SJSA1 (cell line): ENCODE data around the gene DCP2. TPM values are rescaled to one million over a fixed set of nuclear protein-coding genes. Genes with fewer than 3 reads are reported as not detected.

Experiments used
- DNase-seq, 2 experiments: peaks; one replicate each; pipeline ENCODE4 v3.0.0-alpha.2; 2015 to 2020; ENCODE audit warnings: low spot score in 2 of 2, low read depth in 1 of 2
- H3K27ac ChIP-seq: fragments of 250-450 bp; sonication (Bioruptor Pico); 2 replicates; pipeline ENCODE4 v1.5.1; 2020; ENCODE audit warnings: mild to moderate bottlenecking, moderate library complexity
- H3K27me3 ChIP-seq: fragments of 250-450 bp; sonication (Bioruptor Pico); replicated peaks from 2 replicates; pipeline ENCODE4 v1.5.1; 2020; ENCODE audit warnings: mild to moderate bottlenecking, moderate library complexity
- H3K36me3 ChIP-seq: fragments of 250-450 bp; sonication (Bioruptor Pico); 2 replicates; pipeline ENCODE4 v1.5.1; 2020; ENCODE audit warnings: mild to moderate bottlenecking
- H3K4me1 ChIP-seq: fragments of 250-450 bp; sonication (Bioruptor Pico); replicated peaks from 2 replicates; pipeline ENCODE4 v1.6.1; 2021; ENCODE audit warnings: mild to moderate bottlenecking
- H3K4me3 ChIP-seq: fragments of 250-450 bp; sonication (Bioruptor Pico); 2 replicates; pipeline ENCODE4 v1.5.1; 2020; ENCODE audit warnings: mild to moderate bottlenecking
- H3K9me3 ChIP-seq: fragments of 250-450 bp; sonication (Bioruptor Pico); replicated peaks from 2 replicates; pipeline ENCODE4 v1.5.1; 2020; ENCODE audit warnings: mild to moderate bottlenecking
- total RNA-seq: library from RNA; depleted of rRNA; stranded (reverse); fragments of >200 nt; shearing (Covaris generic); gene quantifications from 2 replicates; pipeline ENCODE4 v1.2.3, GENCODE V29; 2014; rRNA removed

The DCP2 gene
- 40.2 and 56.8 TPM in 2 replicates for total RNA-seq

DNA sequence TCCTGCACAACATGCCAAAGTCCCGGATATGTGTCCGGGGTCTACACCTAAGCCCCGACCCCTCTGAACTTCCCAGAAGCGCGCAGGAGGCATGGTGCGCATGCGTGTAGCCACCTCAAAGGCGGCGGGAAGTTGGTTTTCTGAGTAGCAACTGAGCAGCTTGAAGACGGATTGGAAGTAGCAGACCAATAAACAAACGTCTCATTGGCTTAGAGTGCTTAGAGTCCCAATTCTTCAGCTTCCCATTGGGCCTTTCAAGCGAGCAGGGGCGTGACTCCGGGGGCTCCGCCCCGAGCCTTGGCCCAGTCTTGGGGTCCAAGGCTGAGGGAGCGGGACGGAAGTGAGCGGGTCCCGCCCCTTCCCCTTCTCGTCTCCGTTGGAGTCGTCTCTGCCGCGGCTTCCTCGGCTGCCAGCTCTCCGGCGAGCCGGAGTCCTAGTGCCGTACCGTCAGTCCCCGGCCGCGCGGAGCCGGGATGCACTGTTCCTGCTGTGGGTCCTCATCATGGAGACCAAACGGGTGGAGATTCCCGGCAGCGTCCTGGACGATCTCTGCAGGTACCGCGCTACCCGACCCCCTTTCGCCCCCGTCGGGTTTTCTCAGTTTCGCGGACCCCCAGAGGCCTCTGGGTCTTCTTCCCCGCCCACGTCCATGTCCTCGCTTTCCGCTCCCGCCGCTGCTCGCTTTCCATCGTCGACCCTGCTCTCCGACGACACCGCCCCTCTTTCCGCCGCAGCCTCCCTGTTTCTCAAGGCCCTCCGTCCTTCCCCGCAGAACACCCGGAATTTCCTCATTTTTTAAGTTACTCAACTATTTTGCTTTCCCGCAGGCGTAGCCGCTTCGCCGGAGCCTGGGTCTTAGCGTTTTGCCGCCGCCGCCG lies at the start of gene DCP2:
TSS of gene DCP2 (plus strand) at position 367 of the 878 bp plus-strand sequence. CDS start at position 503, 136 bp downstream.
- DNase-seq: peak; percentile 98 to 99
- H3K9me3 ChIP-seq: no peaks in the 10 kb centered on the region
- peaks cover 13% of the 10 kb centered on the region; the same call in 1 of the 2 replicates for H3K36me3 ChIP-seq
- H3K27me3 ChIP-seq: no peaks in the 10 kb centered on the region
- peak within 1 kb of the TSS; percentile 58 for H3K27ac ChIP-seq
- H3K4me1 ChIP-seq: peaks cover 14% of the 10 kb centered on the region
- peak within 1 kb of the TSS; percentile 68 for H3K4me3 ChIP-seq

- Histone ChIP-seq H3K36me3 (no peaks in the 10 kb centered on the region), H3K9me3 (no peaks in the 10 kb centered on the region), H3K27me3 (no peaks in the 10 kb centered on the region), H3K27ac (no peak overlapping the region), H3K4me3 (no peak overlapping the region), H3K4me1 (peaks cover 19% of the 10 kb centered on the region)
- no peak for DNase-seq
Measured at GRCh38 chr5:112929336-112930081, 47.1 kb upstream of the DCP2 start.

DNA sequence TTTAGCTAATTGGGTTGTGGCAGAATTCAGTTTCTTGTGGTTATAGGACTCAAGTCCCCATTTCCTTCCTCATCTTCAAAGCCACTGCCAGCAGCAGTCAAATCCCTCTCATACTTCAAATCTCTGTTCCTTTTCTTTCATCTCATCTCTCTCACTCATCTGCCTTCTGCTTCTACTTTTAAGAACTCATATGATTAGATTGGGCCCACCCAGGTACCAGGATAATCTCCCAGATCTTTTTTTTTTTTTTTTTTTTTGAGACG lies 46.6 kb upstream of the DCP2 start:
- no peak for DNase-seq
- Histone ChIP-seq H3K27me3 (no peaks in the 10 kb centered on the region), H3K27ac (no peak overlapping the region), H3K4me1 (peaks cover 23% of the 10 kb centered on the region), H3K9me3 (no peaks in the 10 kb centered on the region), H3K4me3 (no peak overlapping the region), H3K36me3 (no peaks in the 10 kb centered on the region)

GRCh38 chr5:112931473-112931872 lies 45.1 kb upstream of the DCP2 start:
- Histone ChIP-seq H3K36me3 (no peaks in the 10 kb centered on the region), H3K9me3 (no peaks in the 10 kb centered on the region), H3K4me3 (no peak overlapping the region), H3K4me1 (peaks cover 31% of the 10 kb centered on the region), H3K27me3 (no peaks in the 10 kb centered on the region), H3K27ac (no peak overlapping the region)
- DNase-seq: no peak

GRCh38 chr5:112933105-112933504 lies 43.5 kb upstream of the DCP2 start:
- peaks cover 31% of the 10 kb centered on the region for H3K4me1 ChIP-seq
- DNase-seq: no peak
- no peaks in the 10 kb centered on the region for H3K27me3 ChIP-seq
- no peak overlapping the region for H3K4me3 ChIP-seq
- H3K27ac ChIP-seq: no peak overlapping the region
- H3K9me3 ChIP-seq: no peaks in the 10 kb centered on the region
- no peaks in the 10 kb centered on the region for H3K36me3 ChIP-seq

GRCh38 chr5:112933651-112934365 lies 42.8 kb upstream of the DCP2 start:
- Histone ChIP-seq H3K4me3 (no peak overlapping the region), H3K4me1 (peaks cover 38% of the 10 kb centered on the region), H3K27me3 (no peaks in the 10 kb centered on the region), H3K36me3 (no peaks in the 10 kb centered on the region), H3K27ac (peak overlapping the region; percentile 0), H3K9me3 (no peaks in the 10 kb centered on the region)
- DNase-seq: peak in 1 of 2 experiments; percentile 85

GRCh38 chr5:112934366-112934663 lies 42.3 kb upstream of the DCP2 start:
- Histone ChIP-seq H3K36me3 (no peaks in the 10 kb centered on the region), H3K4me3 (no peak overlapping the region), H3K4me1 (peaks cover 40% of the 10 kb centered on the region), H3K9me3 (no peaks in the 10 kb centered on the region), H3K27ac (peak overlapping the region; percentile 0), H3K27me3 (no peaks in the 10 kb centered on the region)
- DNase-seq: no peak

- no peak for DNase-seq
- H3K27me3 ChIP-seq: no peaks in the 10 kb centered on the region
- H3K36me3 ChIP-seq: no peaks in the 10 kb centered on the region
- H3K27ac ChIP-seq: no peak overlapping the region
- no peaks in the 10 kb centered on the region; the same call in 1 of the 2 replicates for H3K9me3 ChIP-seq
- peaks cover 38% of the 10 kb centered on the region for H3K4me1 ChIP-seq
- no peak overlapping the region for H3K4me3 ChIP-seq
Measured at GRCh38 chr5:112935675-112936074, 40.9 kb upstream of the DCP2 start.

DNA sequence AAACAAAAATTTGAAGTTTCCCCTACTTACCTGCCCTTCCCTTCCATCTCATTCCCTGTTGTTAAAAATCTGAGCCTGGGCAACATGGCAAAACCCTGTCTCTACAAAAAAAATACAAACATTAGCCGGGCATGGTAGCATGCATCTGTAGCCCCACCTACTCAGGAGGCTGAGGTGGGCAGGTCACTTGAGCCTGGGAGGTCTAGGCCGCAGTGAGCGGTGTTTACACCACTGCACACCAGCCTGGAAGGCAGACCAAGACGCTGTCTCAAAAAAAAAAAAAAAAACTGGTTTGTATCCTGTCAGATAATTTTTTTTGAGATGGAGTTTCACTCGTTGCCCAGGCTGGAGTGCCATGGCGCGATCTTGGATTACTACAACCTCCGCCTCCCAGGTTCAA lies 38.3 kb upstream of the DCP2 start:
- no peak overlapping the region for H3K27ac ChIP-seq
- peaks cover 35% of the 10 kb centered on the region for H3K4me1 ChIP-seq
- no peaks in the 10 kb centered on the region for H3K27me3 ChIP-seq
- H3K9me3 ChIP-seq: no peaks in the 10 kb centered on the region; the same call in 1 of the 2 replicates
- peak; percentile 67 to 85 for DNase-seq
- H3K36me3 ChIP-seq: no peaks in the 10 kb centered on the region
- H3K4me3 ChIP-seq: no peak overlapping the region

- no peak overlapping the region for H3K4me3 ChIP-seq
- no peaks in the 10 kb centered on the region; the same call in 1 of the 2 replicates for H3K9me3 ChIP-seq
- DNase-seq: no peak
- H3K27me3 ChIP-seq: 0 out of 2 replicates have a peak, but pooled peaks cover 4% of the 10 kb centered on the region
- H3K27ac ChIP-seq: no peak overlapping the region
- H3K4me1 ChIP-seq: peaks cover 15% of the 10 kb centered on the region
- H3K36me3 ChIP-seq: no peaks in the 10 kb centered on the region
Measured at GRCh38 chr5:112940670-112941069, 35.9 kb upstream of the DCP2 start.

DNA sequence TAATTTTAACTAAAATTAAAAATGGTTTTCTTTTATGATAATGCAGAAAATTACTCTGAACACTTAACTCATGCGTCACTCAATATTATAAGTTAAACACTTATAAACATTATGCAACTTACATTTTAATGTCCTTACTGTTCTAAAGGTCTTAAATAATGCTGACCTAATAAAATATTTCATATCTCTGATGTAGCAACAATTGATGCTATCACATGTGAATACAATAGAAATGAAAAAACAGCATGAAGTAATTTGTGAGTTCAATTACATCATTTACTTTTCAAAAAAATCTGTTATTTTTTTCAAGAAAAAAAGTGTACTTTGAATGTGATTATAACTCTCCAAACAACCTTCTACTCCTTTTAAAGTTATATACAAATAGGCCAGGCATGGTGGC lies 28.1 kb upstream of the DCP2 start:
- H3K4me3 ChIP-seq: no peak overlapping the region
- DNase-seq: no peak
- H3K4me1 ChIP-seq: no peaks in the 10 kb centered on the region

GRCh38 chr5:112951124-112951702 lies 25.4 kb upstream of the DCP2 start:
- H3K27me3 ChIP-seq: peaks cover 5% of the 10 kb centered on the region; the same call in 1 of the 2 replicates
- no peaks in the 10 kb centered on the region for H3K4me1 ChIP-seq
- H3K36me3 ChIP-seq: no peaks in the 10 kb centered on the region
- no peak overlapping the region for H3K4me3 ChIP-seq
- 0 out of 2 replicates have a peak, but pooled peaks cover 3% of the 10 kb centered on the region for H3K9me3 ChIP-seq
- DNase-seq: no peak
- H3K27ac ChIP-seq: no peak overlapping the region

More for the DNA sequence above, 28.1 kb upstream of the DCP2 start:
- Histone ChIP-seq H3K9me3 (0 out of 2 replicates have a peak, but pooled peaks cover 3% of the 10 kb centered on the region), H3K27me3 (peaks cover 12% of the 10 kb centered on the region; the same call in 1 of the 2 replicates), H3K36me3 (no peaks in the 10 kb centered on the region), H3K27ac (no peak overlapping the region)

GRCh38 chr5:112956606-112957005 lies 20.0 kb upstream of the DCP2 start:
- Histone ChIP-seq H3K4me3 (no peak overlapping the region), H3K36me3 (no peaks in the 10 kb centered on the region), H3K27me3 (peaks cover 3% of the 10 kb centered on the region; the same call in 1 of the 2 replicates), H3K27ac (no peak overlapping the region), H3K9me3 (no peaks in the 10 kb centered on the region), H3K4me1 (peaks cover 34% of the 10 kb centered on the region)
- no peak for DNase-seq
